ENCODE measurements around the gene KLHL4.
"Not testable (repeated sequence)": the region's sequence is repeated elsewhere in the genome, so short reads cannot be mapped to it uniquely, and the experiment has no call there.

DNA sequence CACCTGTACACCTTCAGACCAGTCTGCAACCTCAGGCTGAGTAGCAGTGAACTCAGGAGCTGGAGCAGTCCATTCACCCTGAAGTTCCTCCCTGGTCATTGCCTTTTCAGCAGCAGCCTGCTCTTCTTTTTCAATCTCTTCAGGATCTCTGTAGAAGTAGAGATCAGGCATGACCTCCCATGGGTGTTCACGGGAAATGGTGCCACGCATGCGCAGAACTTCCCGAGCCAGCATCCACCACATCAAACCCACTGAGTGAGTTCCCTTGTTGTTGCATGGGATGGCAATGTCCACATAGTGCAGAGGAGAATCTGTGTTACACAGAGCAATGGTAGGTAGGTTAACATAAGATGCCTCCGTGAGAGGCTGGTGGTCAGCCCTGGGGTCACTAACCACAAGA, 185.9 kb downstream of the KLHL4 start:
- TF ChIP-seq, protein P1, sequence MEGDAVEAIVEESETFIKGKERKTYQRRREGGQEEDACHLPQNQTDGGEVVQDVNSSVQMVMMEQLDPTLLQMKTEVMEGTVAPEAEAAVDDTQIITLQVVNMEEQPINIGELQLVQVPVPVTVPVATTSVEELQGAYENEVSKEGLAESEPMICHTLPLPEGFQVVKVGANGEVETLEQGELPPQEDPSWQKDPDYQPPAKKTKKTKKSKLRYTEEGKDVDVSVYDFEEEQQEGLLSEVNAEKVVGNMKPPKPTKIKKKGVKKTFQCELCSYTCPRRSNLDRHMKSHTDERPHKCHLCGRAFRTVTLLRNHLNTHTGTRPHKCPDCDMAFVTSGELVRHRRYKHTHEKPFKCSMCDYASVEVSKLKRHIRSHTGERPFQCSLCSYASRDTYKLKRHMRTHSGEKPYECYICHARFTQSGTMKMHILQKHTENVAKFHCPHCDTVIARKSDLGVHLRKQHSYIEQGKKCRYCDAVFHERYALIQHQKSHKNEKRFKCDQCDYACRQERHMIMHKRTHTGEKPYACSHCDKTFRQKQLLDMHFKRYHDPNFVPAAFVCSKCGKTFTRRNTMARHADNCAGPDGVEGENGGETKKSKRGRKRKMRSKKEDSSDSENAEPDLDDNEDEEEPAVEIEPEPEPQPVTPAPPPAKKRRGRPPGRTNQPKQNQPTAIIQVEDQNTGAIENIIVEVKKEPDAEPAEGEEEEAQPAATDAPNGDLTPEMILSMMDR (optimal IDR thresholded peaks at IDR 0.05 in 1 of 3, IDR thresholded peaks at IDR 0.05 in 1 of 3, conservative IDR thresholded peaks at IDR 0.05 in 1 of 3; ENCODE audit: extremely low read depth in 1 of 3, insufficient read depth in 2 of 3, low read length in 3 of 3), result not testable (repeated sequence)
- not testable (repeated sequence) for TF ChIP-seq EZH2 (IDR thresholded peaks at IDR 0.05; ENCODE audit: low read length)

All from keratinocyte (primary cell).